HG03108 (cell line): ENCODE results near the gene PFKFB1.
A peak's percentile ranks its signal among the peaks of the same experiment; 100 is the strongest.

ENCODE experiments used
- ATAC-seq: cut with Tn5 transposase; IDR thresholded peaks from one replicate; pipeline ENCODE4 v1.9.1; 2021; ENCODE audit warnings: moderate library complexity; ENCODE audit not compliant: unreplicated experiment

Gene PFKFB1

GRCh38 chrX:54994099-54994498, at the start of gene PFKFB1:
Gene PFKFB1, minus strand, starts transcription at chrX:54994188. Its CDS starts 181 bp downstream, at chrX:54994007.
- ATAC-seq, result no peak

- no peak for ATAC-seq
Observed at GRCh38 chrX:55041514-55041913, 47.5 kb upstream of the PFKFB1 start.

GRCh38 chrX:55039471-55039870, 45.5 kb upstream of the PFKFB1 start:
- no peak for ATAC-seq

GRCh38 chrX:55033429-55033828, 39.4 kb upstream of the PFKFB1 start:
- no peak for ATAC-seq

- no peak for ATAC-seq
Observed at GRCh38 chrX:55030271-55031205, 36.5 kb upstream of the PFKFB1 start, which contains the start of gene ALAS2. Gene ALAS2, minus strand, starts transcription at chrX:55030977. Its CDS starts 4,977 bp downstream, at chrX:55026000.

- ATAC-seq, result no peak
Observed at GRCh38 chrX:55029291-55029690, 35.3 kb upstream of the PFKFB1 start.

- no peak for ATAC-seq
Observed at GRCh38 chrX:55028611-55029010, 34.6 kb upstream of the PFKFB1 start.

- ATAC-seq, result no peak
Observed at GRCh38 chrX:55028040-55028439, 34.1 kb upstream of the PFKFB1 start.

GRCh38 chrX:55026840-55027239, 32.9 kb upstream of the PFKFB1 start:
- no peak for ATAC-seq

- no peak for ATAC-seq
Observed at GRCh38 chrX:55026143-55026542, 32.2 kb upstream of the PFKFB1 start.

- no peak for ATAC-seq
Observed at GRCh38 chrX:55014897-55015299, 20.9 kb upstream of the PFKFB1 start.

- ATAC-seq, result no peak
Observed at GRCh38 chrX:55011294-55011693, 17.3 kb upstream of the PFKFB1 start.

- ATAC-seq, result no peak
Observed at GRCh38 chrX:55008571-55009358, 14.8 kb upstream of the PFKFB1 start.

GRCh38 chrX:55007656-55008055, 13.7 kb upstream of the PFKFB1 start:
- ATAC-seq, result no peak

- no peak for ATAC-seq
Observed at GRCh38 chrX:55006827-55007621, 13.0 kb upstream of the PFKFB1 start.

GRCh38 chrX:55005256-55005655, 11.3 kb upstream of the PFKFB1 start:
- ATAC-seq, result no peak

- no peak for ATAC-seq
Observed at GRCh38 chrX:55004231-55004630, 10.2 kb upstream of the PFKFB1 start.

GRCh38 chrX:54999717-55000598, 6.0 kb upstream of the PFKFB1 start, which contains the start of gene APEX2:
Gene APEX2, plus strand, starts transcription at chrX:55000363. Its CDS starts 60 bp downstream, at chrX:55000423.
- ATAC-seq, result peak; percentile 91

- no peak for ATAC-seq
Observed at GRCh38 chrX:54995621-54996020, 1.6 kb upstream of the PFKFB1 start.
